H1 (cell line): ENCODE measurements around the gene MIOX. TPM values are rescaled to one million over a fixed set of nuclear protein-coding genes. Genes with fewer than 3 reads are reported as not detected.

ENCODE experiments used
- CTCF ChIA-PET: fragments of 300-600 bp; sonication (Branson Sonifier 250); formaldehyde crosslinking; loops from one replicate; lab custom pipeline; 2021; ENCODE audit not compliant: partially characterized antibody; lab: Charles Lee
- POLR2A ChIA-PET: fragments of 300-600 bp; sonication (Branson Sonifier 250); formaldehyde crosslinking; loops from one replicate; lab custom pipeline; 2021; ENCODE audit warnings: inconsistent platforms; ENCODE audit not compliant: partially characterized antibody; lab: Charles Lee
- DNase-seq, 2 experiments: peaks; one replicate each; pipeline versions ENCODE4 v3.0.0 to v3.0.0-alpha.2; 2010 to 2022; ENCODE audit warnings: low spot score in 2 of 2, low read depth in 1 of 2, mixed read lengths in 1 of 2
- FAIRE-seq: peaks from 2 replicates; lab custom pipeline; 2011; peaks lifted over from hg19 to GRCh38; lab: Jason Lieb, UNC
- H2AFZ ChIP-seq: 2 replicates; pipeline ENCODE4 v1.8.1; 2012; ENCODE audit warnings: low read length, inconsistent platforms
- H2AK5ac ChIP-seq: 2 replicates; pipeline ENCODE4 v1.6.1; 2013; ENCODE audit warnings: low read depth, low read length
- H2BK120ac ChIP-seq: replicated peaks from 2 replicates; pipeline ENCODE3; 2013; ENCODE audit warnings: low read depth, low read length, inconsistent platforms
- H2BK12ac ChIP-seq: 2 replicates; pipeline ENCODE4 v1.6.1; 2013; ENCODE audit warnings: low read depth, low read length
- H2BK15ac ChIP-seq: 2 replicates; pipeline ENCODE4 v1.6.1; 2013; ENCODE audit warnings: low read length
- H2BK20ac ChIP-seq: 2 replicates; pipeline ENCODE4 v1.6.1; 2013; ENCODE audit warnings: low read length
- H2BK5ac ChIP-seq: 2 replicates; pipeline ENCODE4 v1.6.1; 2013; ENCODE audit warnings: low read depth, low read length
- H3K14ac ChIP-seq: 2 replicates; pipeline ENCODE4 v1.6.1; 2013; ENCODE audit warnings: inconsistent platforms; ENCODE audit not compliant: insufficient read length
- H3K18ac ChIP-seq: 2 replicates; pipeline ENCODE4 v1.6.1; 2013; ENCODE audit warnings: low read length; ENCODE audit errors: extremely low read depth
- H3K23ac ChIP-seq: 2 replicates; pipeline ENCODE4 v1.6.1; 2013; ENCODE audit warnings: inconsistent platforms; ENCODE audit not compliant: insufficient read length
- H3K23me2 ChIP-seq: 2 replicates; pipeline ENCODE4 v1.6.1; 2013; ENCODE audit warnings: low read depth, low read length
- H3K27ac ChIP-seq: 2 replicates; pipeline ENCODE4 v1.6.1; 2011; ENCODE audit warnings: low read depth, low read length, inconsistent platforms
- H3K27me3 ChIP-seq, 4 experiments: replicated peaks in 1 of 4; 1 replicate in 1 of 4; 2 replicates in 3 of 4; pipeline versions ENCODE4 v1.6.1 to v1.8.1; 2011 to 2013; ENCODE audit warnings: low read length in 3 of 4, mild to moderate bottlenecking in 3 of 4, inconsistent platforms in 2 of 4, mixed read lengths in 2 of 4, moderate library complexity in 1 of 4; ENCODE audit not compliant: control insufficient read depth in 3 of 4, insufficient read depth in 3 of 4; ENCODE audit errors: extremely low read depth in 1 of 4
- H3K36me3 ChIP-seq, 4 experiments: 2 replicates each; pipeline versions ENCODE4 v1.6.1 to v1.8.1; 2011 to 2013; ENCODE audit warnings: mild to moderate bottlenecking in 4 of 4, low read length in 3 of 4, moderate library complexity in 2 of 4, control low read depth in 1 of 4, inconsistent platforms in 1 of 4; ENCODE audit not compliant: insufficient read depth in 4 of 4, control insufficient read depth in 2 of 4
- H3K4ac ChIP-seq: replicated peaks from 2 replicates; pipeline ENCODE3; 2013; ENCODE audit warnings: low read length, low read depth, mixed read lengths, inconsistent platforms; ENCODE audit not compliant: insufficient read length
- H3K4me1 ChIP-seq, 4 experiments: replicated peaks in 1 of 4; 1 replicate in 1 of 4; 2 replicates in 3 of 4; pipeline versions ENCODE4 v1.6.1 to v1.8.1; 2011 to 2013; ENCODE audit warnings: low read length in 3 of 4, inconsistent platforms in 2 of 4, mixed read lengths in 1 of 4; ENCODE audit not compliant: insufficient read depth in 4 of 4, control insufficient read depth in 3 of 4
- H3K4me2 ChIP-seq, 2 experiments: 2 replicates each; pipeline versions ENCODE4 v1.6.1 to v1.8.1; 2011 to 2013; ENCODE audit warnings: low read depth in 2 of 2, low read length in 2 of 2, control low read depth in 1 of 2, inconsistent platforms in 1 of 2, mild to moderate bottlenecking in 1 of 2; ENCODE audit not compliant: insufficient read depth in 1 of 2
- H3K4me3 ChIP-seq, 4 experiments: fragments of 200-600, 300-600 bp in 1 of 4; sonication (generic), shearing (Covaris generic), sonication (Bioruptor Twin) in 1 of 4; 2 replicates each; pipeline versions ENCODE4 v1.5.1 to v1.8.1; 2011 to 2016; ENCODE audit warnings: low read length in 4 of 4, low read depth in 3 of 4, control low read depth in 2 of 4, inconsistent platforms in 2 of 4, mild to moderate bottlenecking in 2 of 4, mixed read lengths in 1 of 4, moderate library complexity in 1 of 4; ENCODE audit not compliant: insufficient read depth in 2 of 4; ENCODE audit errors: extremely low read depth in 1 of 4
- H3K56ac ChIP-seq: replicated peaks from 2 replicates; pipeline ENCODE3; 2013; ENCODE audit warnings: low read depth, mild to moderate bottlenecking, mixed read lengths, low read length, inconsistent platforms; ENCODE audit not compliant: insufficient read length
- H3K79me1 ChIP-seq: 2 replicates; pipeline ENCODE4 v1.6.1; 2013; ENCODE audit warnings: low read depth, low read length, control low read depth
- H3K79me2 ChIP-seq, 2 experiments: 2 replicates each; pipeline versions ENCODE4 v1.6.1 to v1.8.1; 2012 to 2013; ENCODE audit warnings: low read length in 2 of 2, mild to moderate bottlenecking in 2 of 2, inconsistent platforms in 1 of 2; ENCODE audit not compliant: insufficient read depth in 2 of 2, control insufficient read depth in 1 of 2
- H3K9ac ChIP-seq, 4 experiments: replicated peaks in 1 of 4; 1 replicate in 1 of 4; 2 replicates in 3 of 4; pipeline versions ENCODE4 v1.6.1 to v1.8.1; 2011 to 2013; ENCODE audit warnings: low read depth in 3 of 4, low read length in 3 of 4, control low read depth in 2 of 4, mild to moderate bottlenecking in 2 of 4, moderate library complexity in 2 of 4, inconsistent platforms in 1 of 4; ENCODE audit errors: extremely low read depth in 1 of 4
- H3K9me3 ChIP-seq, 2 experiments: 2 replicates each; pipeline versions ENCODE4 v1.6.1 to v1.8.1; 2012 to 2013; ENCODE audit warnings: mild to moderate bottlenecking in 2 of 2, moderate library complexity in 2 of 2, control low read depth in 1 of 2, inconsistent platforms in 1 of 2, low read depth in 1 of 2, low read length in 1 of 2, mixed read lengths in 1 of 2; ENCODE audit not compliant: insufficient read depth in 2 of 2
- H4K20me1 ChIP-seq, 2 experiments: replicated peaks in 1 of 2; 2 replicates each; pipeline versions ENCODE3 to v1.8.1; 2011 to 2013; ENCODE audit warnings: inconsistent platforms in 2 of 2, low read length in 2 of 2, mild to moderate bottlenecking in 1 of 2; ENCODE audit not compliant: insufficient read depth in 2 of 2, control insufficient read depth in 1 of 2
- H4K5ac ChIP-seq: 2 replicates; pipeline ENCODE4 v1.6.1; 2013; ENCODE audit warnings: low read length, low read depth, mixed read lengths, inconsistent platforms; ENCODE audit not compliant: insufficient read length
- H4K8ac ChIP-seq: 2 replicates; pipeline ENCODE4 v1.8.0; 2013; ENCODE audit warnings: mild to moderate bottlenecking, moderate library complexity, low read length, inconsistent platforms; ENCODE audit not compliant: insufficient read depth; ENCODE audit errors: extremely low read depth
- H4K91ac ChIP-seq: replicated peaks from 2 replicates; pipeline ENCODE3; 2013; ENCODE audit warnings: low read length, mixed read lengths, inconsistent platforms; ENCODE audit not compliant: insufficient read length
- GABPA ChIP-seq: IDR thresholded peaks from 2 replicates; pipeline ENCODE4 v1.6.1; 2011; ENCODE audit warnings: mild to moderate bottlenecking, low read length, moderate library complexity, borderline replicate concordance; ENCODE audit not compliant: insufficient read depth
- MAFK ChIP-seq: IDR thresholded peaks from 2 replicates; pipeline ENCODE4 v1.6.1; 2012; ENCODE audit warnings: low read depth, mild to moderate bottlenecking, improper control_type of control experiment, low read length
- RFX5 ChIP-seq: IDR thresholded peaks from 2 replicates; pipeline ENCODE4 v1.6.1; 2011; ENCODE audit warnings: low read depth, low read length, improper control_type of control experiment, borderline replicate concordance
- SAP30 ChIP-seq: fragments of 300-600 bp; sonication (generic); IDR thresholded peaks from 2 replicates; pipeline ENCODE4 v1.7.1; 2012; ENCODE audit warnings: low read length, moderate library complexity, mild to moderate bottlenecking, inconsistent platforms; ENCODE audit not compliant: insufficient read depth, insufficient replicate concordance
- WGBS, 2 experiments: shearing (Covaris generic) in 1 of 2; methylation state at CpG; one replicate each; pipeline versions ENCODE4 v1.1.6 to v1.1.7; 2013 to 2015; ENCODE audit warnings: low lambda C conversion rate in 2 of 2, mixed read lengths in 2 of 2, inconsistent platforms in 1 of 2, low coverage in 1 of 2, missing lambda C conversion rate in 1 of 2; ENCODE audit not compliant: insufficient replicate concordance in 2 of 2, insufficient coverage in 1 of 2, insufficient read length in 1 of 2; ENCODE audit errors: extremely low coverage in 1 of 2, missing lambda C conversion rate in 1 of 2; 5-methylcytosine and 5-hydroxymethylcytosine counted together
- polyA plus RNA-seq, 7 experiments: library from polyadenylated mRNA; depleted of rRNA in 3 of 7; stranded (reverse) in 5 of 7; unstranded in 2 of 7; fragments of >200 nt in 5 of 7; fragments of 200-250 nt in 2 of 7; gene quantifications; 1 replicate in 5 of 7; 2 replicates in 1 of 7; 4 replicates in 1 of 7; pipeline versions ENCODE4 v1.2.1 to v1.2.3, GENCODE V29; 2011 to 2013; ENCODE audit warnings: missing spikeins in 2 of 7, mixed read lengths in 2 of 7
- total RNA-seq: library from RNA; stranded (reverse); fragmentation: NEBNext Ultra II Directional; extraction: Animal tissue kit (Norgen Biotek cat#: 25700); gene quantifications from 2 replicates; pipeline ENCODE4 v1.2.1, GENCODE V29; 2021

MIOX gene
- total and polyA plus RNA-seq, 2 of the 8 experiments (the other 6 are each of a cell fraction or from before 2014, with no cell fraction given), result 0.30 to 0.32 TPM

DNA sequence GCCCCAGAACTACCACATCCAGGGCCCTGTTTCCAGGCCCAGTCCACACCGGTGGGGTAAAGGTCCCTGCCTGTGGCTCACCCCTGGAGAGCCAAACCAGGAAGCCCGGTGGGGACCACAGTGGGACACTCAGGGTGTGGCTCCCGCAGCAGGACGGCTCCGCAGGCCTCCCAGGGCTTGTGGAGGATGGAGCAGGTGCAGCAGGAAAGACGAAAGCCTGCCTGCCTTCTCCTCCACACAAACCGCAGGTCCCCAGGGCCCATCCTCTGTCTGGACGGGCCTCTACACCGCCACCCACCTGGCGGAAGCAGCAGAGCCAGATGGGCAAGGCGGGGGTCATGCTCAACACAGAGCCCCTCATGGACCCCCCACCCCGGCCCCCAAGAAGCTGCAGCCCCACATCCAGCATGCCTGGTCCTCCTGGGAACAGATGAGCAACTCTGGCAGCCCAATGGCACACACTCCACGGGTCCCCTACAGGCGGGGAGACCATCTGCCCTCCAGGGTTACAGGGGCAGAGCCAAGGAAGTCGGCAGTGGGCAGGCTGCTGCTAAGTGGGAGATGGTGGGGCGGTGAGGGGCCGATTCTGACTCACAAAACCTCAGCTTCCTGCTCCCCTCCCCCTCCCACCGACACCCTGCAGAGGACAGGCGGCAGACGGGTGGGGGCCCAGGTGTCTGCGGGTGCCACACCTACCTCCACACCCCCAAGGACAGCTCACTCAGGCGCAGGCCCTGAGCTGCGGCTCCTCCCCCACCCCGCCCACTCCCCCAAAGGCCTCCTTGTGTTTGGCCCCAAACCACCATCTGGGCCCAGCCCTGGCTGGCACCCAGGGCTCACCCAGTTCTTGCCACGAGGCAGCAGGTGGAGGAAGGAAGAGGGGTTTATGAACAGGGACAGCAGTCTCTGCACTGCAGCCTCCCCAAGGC, 17.0 kb upstream of the MIOX start:
- peak overlapping the region; percentile 18; the same call in 1 of the 2 replicates for H4K8ac ChIP-seq
- H3K36me3 ChIP-seq, result peaks cover 15 to 28% (median 25%) of the 10 kb centered on the region in 4 experiments
- H3K9me3 ChIP-seq, result no peaks in the 10 kb centered on the region
- CTCF ChIA-PET, result interaction anchor here (1.1 to 9.1 kb wide), 9 partner anchors 10 to 70 kb away, joined by 3 to 60 read pairs (median 4); no protein-coding TSS in a partner anchor
- peaks cover 34% of the 10 kb centered on the region for H3K79me1 ChIP-seq
- no peak overlapping the region for H3K56ac ChIP-seq
- peak overlapping the region in 1 of 2 experiments; percentile 47; a peak in 1 of 4 replicates for H3K4me2 ChIP-seq
- H4K5ac ChIP-seq, result no peak overlapping the region
- H3K27ac ChIP-seq, result no peak overlapping the region; the same call in 1 of the 2 replicates
- H3K4me3 ChIP-seq, result no peak overlapping the region
- H3K23me2 ChIP-seq, result peaks cover 5% of the 10 kb centered on the region; the same call in 1 of the 2 replicates
- no peak overlapping the region for H2BK120ac ChIP-seq
- no peak overlapping the region for H2AK5ac ChIP-seq
- no peak overlapping the region; the same call in none of the 2 replicates for H3K18ac ChIP-seq
- POLR2A ChIA-PET, result interaction anchor here (0.7 to 2.8 kb wide), 9 partner anchors 10 to 162 kb away, joined by 3 to 8 read pairs (median 3); partner anchors contain the start of genes LMF2 and PLXNB2
- WGBS, 2 experiments, result 62% methylated on average over 19 of the region's 25 CpGs; no CpG with 5 or more reads in 1 of the 2 experiments
- H2AFZ ChIP-seq, result no peak overlapping the region
- H2BK15ac ChIP-seq, result 0 out of 2 replicates have a peak overlapping the region, but pooled peaks have one; percentile 46
- peak overlapping the region; percentile 78 for H3K4ac ChIP-seq
- no peak overlapping the region for H2BK20ac ChIP-seq
- DNase-seq, result peak in 1 of 2 experiments; percentile 57
- FAIRE-seq, result no peak
- H2BK5ac ChIP-seq, result peak overlapping the region; percentile 71; the same call in 1 of the 2 replicates
- H3K14ac ChIP-seq, result no peak overlapping the region
- H4K20me1 ChIP-seq, result peaks cover 41 to 64% of the 10 kb centered on the region in 2 experiments
- H3K23ac ChIP-seq, result no peak overlapping the region
- H3K9ac ChIP-seq, result no peak overlapping the region
- peak overlapping the region; percentile 39; the same call in 1 of the 2 replicates for H2BK12ac ChIP-seq
- H3K27me3 ChIP-seq, result no peaks in the 10 kb centered on the region; a peak in 1 of 7 replicates
- TF ChIP-seq SAP30 (no peak), MAFK (no peak), GABPA (peak; percentile 19; the same call in 1 of the 2 replicates), RFX5 (no peak)
- peaks cover 0 to 59% of the 10 kb centered on the region in 2 experiments; a peak in 3 of 4 replicates for H3K79me2 ChIP-seq
- H4K91ac ChIP-seq, result peak overlapping the region; percentile 55
- peaks cover 0 to 22% (median 13%) of the 10 kb centered on the region in 4 experiments; a peak in 6 of 7 replicates for H3K4me1 ChIP-seq
